ENCODE measurements around the gene MUC6. TPM values are rescaled to one million over a fixed set of nuclear protein-coding genes. Genes with fewer than 3 reads are reported as not detected.

MUC6 gene
- total and polyA plus RNA-seq, 9 of the 15 experiments (the other 6 are each of a cell fraction or from before 2014, with no cell fraction given): not detected

DNA sequence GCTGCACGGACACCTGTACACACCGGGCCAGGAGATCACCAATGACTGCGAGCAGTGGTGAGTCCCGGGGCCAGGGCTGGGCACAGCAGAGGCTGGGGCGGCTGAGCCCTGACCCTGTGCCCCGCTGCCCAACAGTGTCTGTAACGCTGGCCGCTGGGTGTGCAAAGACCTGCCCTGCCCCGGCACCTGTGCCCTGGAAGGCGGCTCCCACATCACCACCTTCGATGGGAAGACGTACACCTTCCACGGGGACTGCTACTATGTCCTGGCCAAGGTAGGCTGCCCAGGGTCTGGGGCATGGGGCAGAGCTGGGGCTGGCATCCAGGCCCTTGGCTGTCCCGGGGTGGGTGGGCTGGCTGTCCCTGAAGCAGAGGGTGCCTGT is 45.8 kb upstream of the MUC6 start:
- no peaks in the 10 kb centered on the region for H3K79me2 ChIP-seq (ENCODE audit: control insufficient read depth, insufficient read depth, low read length)
- H3K4me1 ChIP-seq (replicated peaks in 1 of 2; ENCODE audit: control insufficient read depth in 2 of 2, insufficient read depth in 2 of 2, low read length in 2 of 2): peaks cover 0 to 22% of the 10 kb centered on the region in 2 experiments; a peak in 2 of 5 replicates
- in situ Hi-C loops (cut with MboI): no loop called here
- TF ChIP-seq SP2 (IDR thresholded peaks at IDR 0.05; ENCODE audit: extremely low read depth, low read depth, low read length, poor library complexity, severe bottlenecking) (no peak), ZSCAN32 (CRISPR knock-in tag; IDR thresholded peaks at IDR 0.05) (no peak), BRF1 (IDR thresholded peaks at IDR 0.05; ENCODE audit: borderline replicate concordance, extremely low read depth, insufficient read length) (no peak), TAF7 (tag; IDR thresholded peaks at IDR 0.05) (no peak), MTA2 (IDR thresholded peaks at IDR 0.05; ENCODE audit: low read depth) (no peak), STAG1 (CRISPR knock-in tag; IDR thresholded peaks at IDR 0.05; ENCODE audit: borderline replicate concordance) (no peak), MEIS2 (IDR thresholded peaks at IDR 0.05; ENCODE audit: partially characterized antibody) (no peak), CBX3 (IDR thresholded peaks at IDR 0.05; ENCODE audit: borderline replicate concordance in 1 of 2, low read length in 2 of 2) (no peak), DDX20 (tag; IDR thresholded peaks at IDR 0.05; ENCODE audit: low read depth) (no peak), MCM3 (IDR thresholded peaks at IDR 0.05) (no peak)
- TF ChIP-seq, protein P1, sequence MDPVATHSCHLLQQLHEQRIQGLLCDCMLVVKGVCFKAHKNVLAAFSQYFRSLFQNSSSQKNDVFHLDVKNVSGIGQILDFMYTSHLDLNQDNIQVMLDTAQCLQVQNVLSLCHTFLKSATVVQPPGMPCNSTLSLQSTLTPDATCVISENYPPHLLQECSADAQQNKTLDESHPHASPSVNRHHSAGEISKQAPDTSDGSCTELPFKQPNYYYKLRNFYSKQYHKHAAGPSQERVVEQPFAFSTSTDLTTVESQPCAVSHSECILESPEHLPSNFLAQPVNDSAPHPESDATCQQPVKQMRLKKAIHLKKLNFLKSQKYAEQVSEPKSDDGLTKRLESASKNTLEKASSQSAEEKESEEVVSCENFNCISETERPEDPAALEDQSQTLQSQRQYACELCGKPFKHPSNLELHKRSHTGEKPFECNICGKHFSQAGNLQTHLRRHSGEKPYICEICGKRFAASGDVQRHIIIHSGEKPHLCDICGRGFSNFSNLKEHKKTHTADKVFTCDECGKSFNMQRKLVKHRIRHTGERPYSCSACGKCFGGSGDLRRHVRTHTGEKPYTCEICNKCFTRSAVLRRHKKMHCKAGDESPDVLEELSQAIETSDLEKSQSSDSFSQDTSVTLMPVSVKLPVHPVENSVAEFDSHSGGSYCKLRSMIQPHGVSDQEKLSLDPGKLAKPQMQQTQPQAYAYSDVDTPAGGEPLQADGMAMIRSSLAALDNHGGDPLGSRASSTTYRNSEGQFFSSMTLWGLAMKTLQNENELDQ (CRISPR knock-in tag; IDR thresholded peaks at IDR 0.05; ENCODE audit: borderline replicate concordance): no peak
- TF ChIP-seq, protein P2, sequence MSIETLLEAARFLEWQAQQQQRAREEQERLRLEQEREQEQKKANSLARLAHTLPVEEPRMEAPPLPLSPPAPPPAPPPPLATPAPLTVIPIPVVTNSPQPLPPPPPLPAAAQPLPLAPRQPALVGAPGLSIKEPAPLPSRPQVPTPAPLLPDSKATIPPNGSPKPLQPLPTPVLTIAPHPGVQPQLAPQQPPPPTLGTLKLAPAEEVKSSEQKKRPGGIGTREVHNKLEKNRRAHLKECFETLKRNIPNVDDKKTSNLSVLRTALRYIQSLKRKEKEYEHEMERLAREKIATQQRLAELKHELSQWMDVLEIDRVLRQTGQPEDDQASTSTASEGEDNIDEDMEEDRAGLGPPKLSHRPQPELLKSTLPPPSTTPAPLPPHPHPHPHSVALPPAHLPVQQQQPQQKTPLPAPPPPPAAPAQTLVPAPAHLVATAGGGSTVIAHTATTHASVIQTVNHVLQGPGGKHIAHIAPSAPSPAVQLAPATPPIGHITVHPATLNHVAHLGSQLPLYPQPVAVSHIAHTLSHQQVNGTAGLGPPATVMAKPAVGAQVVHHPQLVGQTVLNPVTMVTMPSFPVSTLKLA (conservative IDR thresholded peaks at IDR 0.05): no peak
- H3K27ac ChIP-seq (ENCODE audit: extremely low read depth, low read depth, low read length): no peak overlapping the region
- no peak overlapping the region for H3K4me2 ChIP-seq (ENCODE audit: insufficient read depth, low read length)
- no peaks in the 10 kb centered on the region for H3K9me3 ChIP-seq (replicated peaks; ENCODE audit: control insufficient read depth, insufficient read depth, low read depth, low read length)
- H3K36me3 ChIP-seq (ENCODE audit: control insufficient read depth, insufficient read depth, low read length): no peaks in the 10 kb centered on the region
- intact Hi-C loops (cut with micrococcal nuclease): no loop called here
- no TSS peak for BruUV-seq (replicated peaks)
- ChIA-PET CTCF (ENCODE audit: low intra/inter-chr PET ratio) (no interaction called here), POLR2A (interaction anchor here (0.6 to 0.7 kb wide), 3 partner anchors 30 to 293 kb away, joined by 3 to 4 read pairs (median 3); partner anchors contain the start of gene CEND1)
- DNase-seq (ENCODE audit: extremely low read depth in 1 of 4, low spot score in 3 of 4) (no peak), FAIRE-seq (no peak), ATAC-seq (no peak)
- H3K9ac ChIP-seq (ENCODE audit: insufficient read depth in 1 of 2, low read depth in 2 of 2, low read length in 2 of 2): no peak overlapping the region
- WGBS (ENCODE audit: insufficient coverage, low coverage, missing lambda C conversion rate): 4% methylated on average over 14 of the region's 14 CpGs
- H2AFZ ChIP-seq (ENCODE audit: low read depth, low read length): no peak overlapping the region
- no peaks in the 10 kb centered on the region for H3K9me1 ChIP-seq (ENCODE audit: control insufficient read depth, insufficient read depth, low read length)
- H3K4me3 ChIP-seq: no peak overlapping the region
- no peaks in the 10 kb centered on the region for H4K20me1 ChIP-seq (replicated peaks; ENCODE audit: control insufficient read depth, insufficient read depth, low read length)
- peaks cover 8 to 43% of the 10 kb centered on the region in 2 experiments; a peak in 4 of 5 replicates for H3K27me3 ChIP-seq (ENCODE audit: control insufficient read depth in 2 of 2, insufficient read depth in 2 of 2, low read length in 2 of 2)

Measured in K562 (cell line).